Liver (tissue), 3 donors: Measurements from ENCODE around the gene RAVER2.

Source experiments
- GABPA ChIP-seq, 2 donors: IDR thresholded peaks in 1 of 2; conservative IDR thresholded peaks in 1 of 2; 2 replicates each; pipeline ENCODE4 v1.6.1; 2016; ENCODE audit warnings: antibody characterized with exemption in 2 of 2, mild to moderate bottlenecking in 1 of 2, moderate library complexity in 1 of 2
- HNF4A ChIP-seq, 2 donors: conservative IDR thresholded peaks; 2 replicates each; pipeline ENCODE4 v1.6.1; 2016; ENCODE audit warnings: antibody characterized with exemption in 2 of 2, mild to moderate bottlenecking in 2 of 2
- JUND ChIP-seq, 2 donors: IDR thresholded peaks; 2 replicates each; pipeline ENCODE4 v1.6.1; 2016; ENCODE audit warnings: antibody characterized with exemption in 2 of 2
- RAD21 ChIP-seq, 2 donors: IDR thresholded peaks; 2 replicates each; pipeline ENCODE4 v1.6.1; 2016; ENCODE audit warnings: antibody characterized with exemption in 2 of 2, mild to moderate bottlenecking in 2 of 2
- SP1 ChIP-seq: IDR thresholded peaks from 2 replicates; pipeline ENCODE4 v1.6.1; 2018; ENCODE audit warnings: antibody characterized with exemption, mild to moderate bottlenecking
- YY1 ChIP-seq: IDR thresholded peaks from 2 replicates; pipeline ENCODE4 v1.6.1; 2016; ENCODE audit warnings: antibody characterized with exemption, mild to moderate bottlenecking
- TF ChIP-seq, protein P1 (sequence below): fragments of 150-350 bp; IDR thresholded peaks from 2 replicates; pipeline ENCODE4 v1.5.1; 2017; ENCODE audit warnings: improper control_type of control experiment, low read depth, low read length; ENCODE audit not compliant: missing input control
- TF ChIP-seq, protein P2 (sequence below): IDR thresholded peaks from 2 replicates; pipeline ENCODE4 v1.6.1; 2016; ENCODE audit warnings: antibody characterized with exemption
- TF ChIP-seq, protein P3 (sequence below): IDR thresholded peaks from 2 replicates; pipeline ENCODE4 v1.6.1; 2016; ENCODE audit warnings: antibody characterized with exemption
- donor health status: healthy.
- donor health status: healthy.

DNA sequence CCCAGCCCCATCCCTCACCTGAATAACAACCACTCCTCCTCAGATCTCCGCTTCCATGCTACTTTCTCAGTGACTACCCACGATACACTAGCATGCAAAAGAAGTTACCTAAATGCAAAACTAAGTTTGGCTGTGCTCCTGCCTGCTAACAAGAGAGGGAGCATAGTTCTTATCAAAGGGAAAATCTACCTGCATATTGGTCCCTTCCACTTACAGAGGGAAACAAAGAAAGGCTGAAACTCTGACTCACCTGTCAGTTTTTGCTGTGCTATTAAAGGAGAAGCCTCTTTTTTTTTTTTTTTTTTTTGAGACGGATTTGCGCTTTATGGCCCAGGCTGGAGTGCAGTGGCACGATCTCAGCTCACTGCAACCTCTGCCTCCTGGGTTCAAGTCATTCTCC, 43.8 kb upstream of the RAVER2 start:
- TF ChIP-seq, protein P1, sequence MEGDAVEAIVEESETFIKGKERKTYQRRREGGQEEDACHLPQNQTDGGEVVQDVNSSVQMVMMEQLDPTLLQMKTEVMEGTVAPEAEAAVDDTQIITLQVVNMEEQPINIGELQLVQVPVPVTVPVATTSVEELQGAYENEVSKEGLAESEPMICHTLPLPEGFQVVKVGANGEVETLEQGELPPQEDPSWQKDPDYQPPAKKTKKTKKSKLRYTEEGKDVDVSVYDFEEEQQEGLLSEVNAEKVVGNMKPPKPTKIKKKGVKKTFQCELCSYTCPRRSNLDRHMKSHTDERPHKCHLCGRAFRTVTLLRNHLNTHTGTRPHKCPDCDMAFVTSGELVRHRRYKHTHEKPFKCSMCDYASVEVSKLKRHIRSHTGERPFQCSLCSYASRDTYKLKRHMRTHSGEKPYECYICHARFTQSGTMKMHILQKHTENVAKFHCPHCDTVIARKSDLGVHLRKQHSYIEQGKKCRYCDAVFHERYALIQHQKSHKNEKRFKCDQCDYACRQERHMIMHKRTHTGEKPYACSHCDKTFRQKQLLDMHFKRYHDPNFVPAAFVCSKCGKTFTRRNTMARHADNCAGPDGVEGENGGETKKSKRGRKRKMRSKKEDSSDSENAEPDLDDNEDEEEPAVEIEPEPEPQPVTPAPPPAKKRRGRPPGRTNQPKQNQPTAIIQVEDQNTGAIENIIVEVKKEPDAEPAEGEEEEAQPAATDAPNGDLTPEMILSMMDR: no peak
- TF ChIP-seq, protein P2, sequence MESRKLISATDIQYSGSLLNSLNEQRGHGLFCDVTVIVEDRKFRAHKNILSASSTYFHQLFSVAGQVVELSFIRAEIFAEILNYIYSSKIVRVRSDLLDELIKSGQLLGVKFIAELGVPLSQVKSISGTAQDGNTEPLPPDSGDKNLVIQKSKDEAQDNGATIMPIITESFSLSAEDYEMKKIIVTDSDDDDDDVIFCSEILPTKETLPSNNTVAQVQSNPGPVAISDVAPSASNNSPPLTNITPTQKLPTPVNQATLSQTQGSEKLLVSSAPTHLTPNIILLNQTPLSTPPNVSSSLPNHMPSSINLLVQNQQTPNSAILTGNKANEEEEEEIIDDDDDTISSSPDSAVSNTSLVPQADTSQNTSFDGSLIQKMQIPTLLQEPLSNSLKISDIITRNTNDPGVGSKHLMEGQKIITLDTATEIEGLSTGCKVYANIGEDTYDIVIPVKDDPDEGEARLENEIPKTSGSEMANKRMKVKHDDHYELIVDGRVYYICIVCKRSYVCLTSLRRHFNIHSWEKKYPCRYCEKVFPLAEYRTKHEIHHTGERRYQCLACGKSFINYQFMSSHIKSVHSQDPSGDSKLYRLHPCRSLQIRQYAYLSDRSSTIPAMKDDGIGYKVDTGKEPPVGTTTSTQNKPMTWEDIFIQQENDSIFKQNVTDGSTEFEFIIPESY: no peak
- TF ChIP-seq RAD21 (IDR thresholded peaks at IDR 0.05) (no peak), JUND (IDR thresholded peaks at IDR 0.05) (no peak), SP1 (no peak), HNF4A (conservative IDR thresholded peaks at IDR 0.05) (no peak), GABPA (IDR thresholded peaks at IDR 0.05 in 1 of 2, conservative IDR thresholded peaks at IDR 0.05 in 1 of 2) (no peak), YY1 (no peak)
- TF ChIP-seq, protein P3, sequence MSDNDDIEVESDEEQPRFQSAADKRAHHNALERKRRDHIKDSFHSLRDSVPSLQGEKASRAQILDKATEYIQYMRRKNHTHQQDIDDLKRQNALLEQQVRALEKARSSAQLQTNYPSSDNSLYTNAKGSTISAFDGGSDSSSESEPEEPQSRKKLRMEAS: no peak
